DOHH2 (cell line): ENCODE results near the gene SOCS6.

ENCODE experiments used
- CTCF ChIP-seq: fragments of 200-600 bp; sonication (generic); IDR thresholded peaks from one replicate; pipeline ENCODE4 v1.5.1; 2014; ENCODE audit warnings: antibody characterized with exemption, mild to moderate bottlenecking, low read depth, low read length; ENCODE audit not compliant: poor library complexity, severe bottlenecking
- EZH2phosphoT487 ChIP-seq: fragments of 200-600 bp; sonication (generic); IDR thresholded peaks from 2 replicates; pipeline ENCODE4 v1.6.1; 2017; ENCODE audit warnings: borderline replicate concordance, mild to moderate bottlenecking, antibody characterized with exemption, low read length, moderate library complexity, mixed read lengths

- no peak for TF ChIP-seq EZH2phosphoT487
- TF ChIP-seq CTCF: no peak
These were observed 15.8 kb upstream of the SOCS6 start for GRCh38 chr18:70273021-70273420.
